T-helper 2 cell treated with Interferon-gamma antibody and Interleukin-4, amounts not matched to agents 5 μg/mL and 100 μg/mL, for 36 hours (primary cell): Measurements from ENCODE around the gene ARHGEF7.

Experiments used
- DNase-seq: peaks from one replicate; pipeline ENCODE4 v3.0.0; 2021; ENCODE audit warnings: low spot score
- H3K27ac Mint-ChIP-seq: one replicate; pipeline ENCODE4 v1.8.0; 2021; ENCODE audit warnings: mild to moderate bottlenecking, mixed read lengths
- H3K27me3 Mint-ChIP-seq: one replicate; pipeline ENCODE4 v1.8.0; 2021; ENCODE audit warnings: low read depth, mixed read lengths
- H3K36me3 Mint-ChIP-seq: one replicate; pipeline ENCODE4 v1.8.0; 2021; ENCODE audit warnings: low read depth, mixed read lengths
- H3K4me1 Mint-ChIP-seq: one replicate; pipeline ENCODE4 v1.8.0; 2021; ENCODE audit warnings: low read depth, mixed read lengths
- H3K4me3 Mint-ChIP-seq: one replicate; pipeline ENCODE4 v1.8.0; 2022; ENCODE audit warnings: mild to moderate bottlenecking, moderate library complexity, mixed read lengths
- H3K9me3 Mint-ChIP-seq: one replicate; pipeline ENCODE4 v1.8.0; 2021; ENCODE audit warnings: mixed read lengths

The ARHGEF7 gene

DNA sequence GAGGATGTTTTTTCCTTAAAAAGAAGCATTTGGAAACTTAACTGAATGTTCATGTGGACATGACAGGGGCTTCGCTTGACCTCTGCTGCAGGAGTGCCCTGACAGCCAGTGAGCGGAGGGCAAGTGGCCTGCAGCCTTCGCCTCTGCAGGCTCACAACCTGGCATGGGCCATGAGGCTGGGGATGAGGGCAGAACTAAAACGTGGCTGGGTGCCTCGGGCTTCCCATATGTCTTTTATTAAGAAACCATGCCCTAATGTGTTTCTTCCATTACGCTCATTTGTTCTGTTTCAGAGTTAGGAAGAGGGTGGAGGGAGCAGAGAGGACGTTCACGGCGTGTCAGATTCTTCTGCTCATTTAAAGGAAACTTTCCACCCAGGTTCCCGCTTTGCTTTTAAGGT, 2.9 kb downstream of the ARHGEF7 start:
- H3K9me3 Mint-ChIP-seq, result no peaks in the 10 kb centered on the region
- H3K4me3 Mint-ChIP-seq, result no peak overlapping the region
- no peak overlapping the region for H3K27ac Mint-ChIP-seq

DNA sequence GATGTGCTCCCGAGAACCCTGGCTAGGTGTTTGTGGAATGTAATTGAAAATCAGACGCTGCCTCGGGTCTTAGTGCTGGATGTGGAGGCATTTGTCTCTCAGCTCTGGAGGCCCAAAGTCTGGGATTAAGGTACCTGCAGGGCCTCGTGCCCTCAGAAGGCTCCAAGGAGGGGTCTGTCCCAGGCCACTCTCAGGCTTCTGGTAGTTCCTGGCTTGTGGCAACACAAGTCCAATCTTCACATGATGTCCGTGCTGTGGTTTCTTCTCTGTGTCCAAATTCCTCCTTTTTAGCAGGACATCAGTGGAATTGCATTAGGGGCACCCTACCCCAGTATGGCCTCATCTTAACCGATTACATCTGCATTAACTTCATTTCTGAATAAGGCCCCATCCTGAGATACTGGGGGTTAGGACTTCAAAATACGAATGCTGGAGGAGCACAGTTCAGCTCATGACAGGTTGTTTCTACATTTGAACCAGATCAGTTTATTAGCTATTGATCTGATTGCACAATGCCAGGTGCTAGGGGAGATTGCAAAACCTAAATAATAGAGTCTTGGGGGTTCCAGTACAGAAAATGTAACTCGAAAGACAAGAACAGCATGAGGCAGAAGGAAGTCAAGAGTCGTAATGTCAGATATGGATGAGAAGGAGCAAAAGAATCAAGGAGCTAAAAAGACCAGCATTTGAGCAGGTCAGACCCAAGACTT, 3.9 kb downstream of the ARHGEF7 start:
- H3K9me3 Mint-ChIP-seq, result no peaks in the 10 kb centered on the region
- H3K4me1 Mint-ChIP-seq, result peaks cover 7% of the 10 kb centered on the region
- no peak overlapping the region for H3K27ac Mint-ChIP-seq
- H3K4me3 Mint-ChIP-seq, result no peak overlapping the region
- DNase-seq, result no peak
- H3K36me3 Mint-ChIP-seq, result no peaks in the 10 kb centered on the region
- H3K27me3 Mint-ChIP-seq, result peaks cover 61% of the 10 kb centered on the region

More for the DNA sequence above, 2.9 kb downstream of the ARHGEF7 start:
- Mint-ChIP-seq H3K4me1 (peaks cover 8% of the 10 kb centered on the region), H3K36me3 (no peaks in the 10 kb centered on the region), H3K27me3 (peaks cover 69% of the 10 kb centered on the region)
- no peak for DNase-seq

DNA sequence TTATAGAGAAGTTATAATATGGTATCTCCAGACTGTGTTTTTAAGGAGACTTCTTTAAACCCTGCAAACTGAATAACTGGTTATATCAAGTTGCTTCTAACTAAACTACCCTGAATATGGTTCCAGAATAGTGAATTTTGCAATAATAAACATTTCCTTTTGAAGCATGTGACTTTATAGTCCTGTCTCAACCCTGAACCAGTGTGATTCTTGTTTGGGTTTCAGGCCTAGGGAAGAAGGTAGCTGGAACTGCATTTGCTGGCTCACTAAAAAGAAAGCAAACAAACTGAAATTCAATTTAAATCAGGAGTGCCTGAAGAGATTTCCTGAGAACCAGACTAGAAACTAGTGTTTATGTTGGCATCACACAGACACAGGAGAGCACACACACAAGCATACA, 4.9 kb downstream of the ARHGEF7 start:
- no peak overlapping the region for H3K27ac Mint-ChIP-seq
- no peaks in the 10 kb centered on the region for H3K36me3 Mint-ChIP-seq
- peaks cover 4% of the 10 kb centered on the region for H3K4me1 Mint-ChIP-seq
- no peaks in the 10 kb centered on the region for H3K9me3 Mint-ChIP-seq
- no peak overlapping the region for H3K4me3 Mint-ChIP-seq
- peaks cover 54% of the 10 kb centered on the region for H3K27me3 Mint-ChIP-seq
- no peak for DNase-seq

DNA sequence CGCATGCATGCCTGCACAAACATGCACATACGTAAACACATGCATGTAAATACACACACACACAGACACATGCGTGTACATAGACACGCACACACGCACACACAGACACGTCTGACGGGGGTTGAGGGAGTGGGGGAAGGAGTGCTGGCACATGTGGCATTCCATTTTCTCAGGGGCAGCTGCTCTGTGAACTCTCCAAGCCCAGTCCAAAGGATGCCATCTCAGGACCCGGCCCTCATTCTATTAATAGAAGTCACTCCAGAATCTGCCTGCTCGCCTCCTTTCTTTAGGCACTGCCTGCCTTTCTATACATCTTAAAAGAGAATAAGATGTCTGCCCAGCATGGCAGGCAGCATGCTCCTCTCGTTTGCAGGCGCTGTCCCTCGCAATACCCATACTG, 5.3 kb downstream of the ARHGEF7 start:
- DNase-seq, result no peak
- Mint-ChIP-seq H3K4me1 (peaks cover 4% of the 10 kb centered on the region), H3K4me3 (no peak overlapping the region), H3K27ac (no peak overlapping the region), H3K36me3 (no peaks in the 10 kb centered on the region), H3K27me3 (peaks cover 54% of the 10 kb centered on the region), H3K9me3 (no peaks in the 10 kb centered on the region)

DNA sequence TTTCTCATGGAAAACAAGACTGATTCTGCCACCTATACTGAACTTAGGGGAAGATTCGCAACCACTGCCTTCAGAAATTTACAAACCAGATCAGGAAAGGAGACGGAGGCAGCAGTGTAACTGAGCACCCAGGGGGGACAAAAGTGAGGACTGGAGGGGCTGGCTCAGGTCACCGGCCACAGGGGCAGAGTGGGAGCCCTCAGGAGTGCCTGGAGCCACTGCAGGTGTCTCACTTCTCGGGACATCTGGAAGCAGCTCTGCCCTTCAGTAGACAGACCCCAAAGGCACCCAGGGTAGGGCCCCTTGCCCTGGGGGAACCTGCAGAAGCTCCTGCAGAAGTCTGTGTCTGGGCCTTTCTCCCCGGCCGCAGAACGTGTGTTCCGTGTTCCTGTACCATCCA, 5.8 kb downstream of the ARHGEF7 start:
- no peak overlapping the region for H3K27ac Mint-ChIP-seq

DNA sequence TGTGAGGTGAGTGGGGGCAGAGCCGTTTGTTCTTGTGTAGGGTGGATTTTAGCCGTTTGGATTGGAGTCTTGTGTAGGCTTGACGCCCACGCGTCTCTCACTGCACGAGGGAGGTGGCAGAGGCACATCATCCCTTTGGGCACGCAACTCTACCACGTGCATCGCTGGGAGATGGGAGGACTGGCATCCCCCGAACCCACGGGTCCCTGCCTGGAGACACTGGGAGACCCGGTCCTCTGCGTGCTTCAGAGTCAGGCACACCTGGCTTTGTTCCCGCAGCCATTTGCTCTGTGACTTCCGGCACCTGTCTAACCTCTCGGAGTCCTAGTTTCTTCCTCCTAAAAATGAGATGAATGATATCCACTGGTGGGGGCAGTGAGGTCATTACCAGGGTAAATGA, 6.4 kb downstream of the ARHGEF7 start:
- no peaks in the 10 kb centered on the region for H3K4me1 Mint-ChIP-seq
- no peak overlapping the region for H3K27ac Mint-ChIP-seq
- no peak overlapping the region for H3K4me3 Mint-ChIP-seq
- DNase-seq, result no peak
- no peaks in the 10 kb centered on the region for H3K36me3 Mint-ChIP-seq
- H3K27me3 Mint-ChIP-seq, result peaks cover 48% of the 10 kb centered on the region
- no peaks in the 10 kb centered on the region for H3K9me3 Mint-ChIP-seq

More for the DNA sequence above, 5.8 kb downstream of the ARHGEF7 start:
- DNase-seq, result no peak
- Mint-ChIP-seq H3K4me1 (peaks cover 4% of the 10 kb centered on the region), H3K36me3 (no peaks in the 10 kb centered on the region), H3K9me3 (no peaks in the 10 kb centered on the region), H3K27me3 (peaks cover 53% of the 10 kb centered on the region), H3K4me3 (no peak overlapping the region)

DNA sequence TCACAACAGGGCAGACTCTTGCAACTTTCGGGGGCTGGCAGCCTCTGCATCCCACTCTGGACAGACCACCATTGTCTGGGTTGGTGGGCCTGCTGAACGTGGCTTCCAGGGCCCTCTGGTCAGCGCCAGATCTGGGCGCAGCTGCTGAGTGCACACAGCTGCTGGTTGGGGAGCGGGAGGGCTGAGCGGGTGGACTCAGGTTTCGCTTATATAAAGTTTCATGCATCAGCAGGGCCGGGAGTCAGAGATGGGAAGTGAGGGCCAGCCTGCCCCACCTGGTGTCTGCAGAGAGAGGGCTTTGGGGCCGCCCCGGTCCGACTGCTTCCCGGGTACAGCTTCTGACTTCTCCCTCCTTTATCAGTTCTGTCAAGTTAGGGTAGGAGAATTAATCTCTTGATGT, 6.9 kb downstream of the ARHGEF7 start:
- no peak overlapping the region for H3K27ac Mint-ChIP-seq
- no peaks in the 10 kb centered on the region for H3K36me3 Mint-ChIP-seq
- H3K4me3 Mint-ChIP-seq, result no peak overlapping the region
- no peaks in the 10 kb centered on the region for H3K4me1 Mint-ChIP-seq
- peaks cover 48% of the 10 kb centered on the region for H3K27me3 Mint-ChIP-seq
- DNase-seq, result no peak
- H3K9me3 Mint-ChIP-seq, result no peaks in the 10 kb centered on the region

DNA sequence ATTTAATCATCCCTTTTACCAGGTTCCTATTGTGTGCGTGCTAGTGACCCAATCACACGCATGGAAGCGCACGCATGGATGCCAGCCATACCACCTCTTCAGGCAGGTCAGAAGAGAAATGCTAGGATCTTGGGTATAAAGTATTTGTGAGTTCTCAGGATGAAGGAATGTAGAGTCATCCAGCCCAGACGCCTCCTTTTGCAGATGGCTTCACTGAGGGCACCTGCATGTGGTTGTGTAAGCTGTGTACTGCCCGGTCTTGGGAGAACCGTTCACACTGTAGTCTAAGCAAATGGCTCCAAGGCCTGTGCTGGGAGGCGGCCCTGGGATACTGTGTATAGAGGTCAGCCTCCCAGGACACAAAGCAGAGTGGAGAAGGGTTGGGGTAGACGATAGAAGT, 7.5 kb downstream of the ARHGEF7 start:
- Mint-ChIP-seq H3K4me3 (no peak overlapping the region), H3K9me3 (no peaks in the 10 kb centered on the region), H3K36me3 (no peaks in the 10 kb centered on the region), H3K27ac (no peak overlapping the region), H3K27me3 (peaks cover 43% of the 10 kb centered on the region), H3K4me1 (no peaks in the 10 kb centered on the region)
- DNase-seq, result no peak

DNA sequence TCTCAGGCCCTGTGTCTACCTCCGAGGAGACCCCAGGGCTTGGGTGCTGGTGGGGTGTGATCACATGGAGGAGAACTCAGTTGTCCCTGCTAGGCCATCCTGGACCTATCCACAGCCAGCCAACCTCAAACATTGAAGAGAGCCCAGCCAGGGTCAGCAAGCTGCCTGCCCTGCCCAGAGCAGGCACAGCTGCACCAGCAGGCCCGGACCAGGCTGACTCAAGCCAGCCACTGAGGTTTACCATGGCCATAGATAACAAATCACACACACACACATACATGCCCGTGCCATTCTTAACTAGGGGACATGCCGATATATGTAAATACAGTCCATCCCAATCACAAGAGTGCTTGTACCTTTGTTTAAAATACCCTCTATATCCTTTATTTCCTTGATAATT, 8.1 kb downstream of the ARHGEF7 start:
- no peaks in the 10 kb centered on the region for H3K9me3 Mint-ChIP-seq
- no peaks in the 10 kb centered on the region for H3K4me1 Mint-ChIP-seq
- H3K4me3 Mint-ChIP-seq, result no peak overlapping the region
- no peaks in the 10 kb centered on the region for H3K36me3 Mint-ChIP-seq
- DNase-seq, result no peak
- H3K27ac Mint-ChIP-seq, result no peak overlapping the region
- H3K27me3 Mint-ChIP-seq, result peaks cover 42% of the 10 kb centered on the region

DNA sequence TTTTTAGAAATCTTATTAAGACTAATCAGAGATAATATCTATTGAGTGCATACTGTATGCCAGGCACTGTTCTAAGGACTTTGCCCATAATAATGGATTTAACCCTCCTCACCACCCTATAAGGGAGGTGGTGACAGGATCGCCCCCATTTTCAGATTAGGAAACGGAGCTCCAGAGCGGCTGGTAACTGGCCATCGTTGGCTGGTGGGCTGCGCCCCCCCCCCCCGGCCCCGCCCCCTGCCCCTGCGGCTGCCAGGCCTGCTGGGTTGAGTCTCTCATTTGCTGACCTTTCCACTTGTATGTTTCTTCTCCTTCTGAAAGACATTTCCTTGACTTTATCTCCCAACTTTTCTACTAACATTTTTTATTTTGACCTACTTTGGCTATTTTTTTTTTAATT, 8.5 kb downstream of the ARHGEF7 start:
- Mint-ChIP-seq H3K4me1 (no peaks in the 10 kb centered on the region), H3K9me3 (no peaks in the 10 kb centered on the region), H3K27me3 (peaks cover 41% of the 10 kb centered on the region), H3K27ac (no peak overlapping the region), H3K4me3 (no peak overlapping the region), H3K36me3 (no peaks in the 10 kb centered on the region)
- no peak for DNase-seq

DNA sequence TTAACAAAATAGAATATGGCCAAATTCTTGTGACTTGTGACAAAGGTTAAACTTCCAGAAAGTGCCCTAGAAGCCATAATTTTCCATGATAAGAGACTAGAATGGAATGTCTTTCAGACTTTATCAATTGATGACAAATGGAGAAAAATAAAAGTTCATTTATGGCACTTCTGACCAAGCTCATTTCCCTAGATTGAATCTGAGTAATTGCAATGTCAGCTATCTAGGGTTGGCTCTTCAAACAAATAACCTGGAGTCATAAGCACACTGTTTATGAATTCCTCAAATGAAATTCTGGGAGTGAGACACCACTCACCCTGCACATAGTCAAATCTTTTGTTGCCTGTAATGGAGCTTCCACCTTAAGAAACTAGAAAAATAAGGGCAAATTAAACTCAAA, 11.4 kb downstream of the ARHGEF7 start:
- H3K27ac Mint-ChIP-seq, result no peak overlapping the region
- H3K9me3 Mint-ChIP-seq, result no peaks in the 10 kb centered on the region
- no peak overlapping the region for H3K4me3 Mint-ChIP-seq
- no peak for DNase-seq
- peaks cover 29% of the 10 kb centered on the region for H3K27me3 Mint-ChIP-seq
- no peaks in the 10 kb centered on the region for H3K4me1 Mint-ChIP-seq
- no peaks in the 10 kb centered on the region for H3K36me3 Mint-ChIP-seq

DNA sequence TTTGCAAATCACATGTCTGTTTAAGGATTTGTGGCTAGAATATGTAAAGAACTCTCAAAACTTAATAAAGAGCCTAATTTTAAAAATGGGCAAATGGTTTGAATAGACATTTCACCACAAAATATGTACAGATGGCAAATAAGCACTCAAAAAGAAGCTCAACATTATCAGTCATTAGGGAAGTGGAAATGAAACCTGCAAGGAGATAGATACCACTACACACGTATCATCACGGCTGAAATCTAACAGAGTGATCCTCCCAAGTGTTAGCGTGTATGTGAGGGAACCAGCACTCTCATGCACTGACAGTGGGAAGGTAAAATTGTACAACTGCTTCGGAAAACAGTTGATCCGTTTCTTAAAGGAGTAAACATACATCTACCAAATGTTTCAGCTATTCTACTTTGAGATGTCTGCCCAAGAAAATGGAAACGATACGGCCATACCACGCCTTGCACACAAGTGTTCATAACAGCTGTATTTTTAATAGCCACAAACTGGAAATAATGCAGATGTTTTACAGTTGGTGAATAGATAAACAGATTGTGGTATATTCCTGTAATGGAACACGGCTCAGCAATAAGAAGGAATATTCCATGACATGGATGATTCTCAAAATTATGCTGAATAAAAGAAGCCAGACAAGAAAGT, 14.5 kb downstream of the ARHGEF7 start:
- no peak for DNase-seq
- no peaks in the 10 kb centered on the region for H3K9me3 Mint-ChIP-seq

DNA sequence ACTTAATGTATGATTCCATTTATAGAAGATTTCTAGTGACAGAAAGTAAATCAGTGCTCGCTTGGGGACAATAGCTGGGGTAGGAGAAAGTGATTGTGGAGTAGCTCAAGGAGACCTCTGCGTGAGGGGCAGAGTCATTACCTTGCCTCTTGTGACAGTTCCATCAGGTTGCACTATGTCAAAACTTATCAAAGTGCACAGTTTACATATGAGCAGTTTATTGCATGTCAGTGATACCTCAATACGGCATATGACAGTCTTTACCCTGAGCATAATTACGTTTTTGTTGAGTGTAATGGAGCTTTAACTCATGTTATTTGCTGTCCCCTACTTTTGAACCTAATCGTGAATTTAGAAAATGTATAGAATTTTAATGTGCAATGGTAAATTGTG, 15.0 kb downstream of the ARHGEF7 start:
- DNase-seq, result no peak
- Mint-ChIP-seq H3K4me1 (no peaks in the 10 kb centered on the region), H3K27me3 (peaks cover 19% of the 10 kb centered on the region), H3K4me3 (no peak overlapping the region), H3K27ac (no peak overlapping the region), H3K36me3 (no peaks in the 10 kb centered on the region), H3K9me3 (no peaks in the 10 kb centered on the region)

More for the DNA sequence above, 14.5 kb downstream of the ARHGEF7 start:
- Mint-ChIP-seq H3K27me3 (peaks cover 19% of the 10 kb centered on the region), H3K4me1 (no peaks in the 10 kb centered on the region), H3K36me3 (no peaks in the 10 kb centered on the region), H3K4me3 (no peak overlapping the region), H3K27ac (no peak overlapping the region)

DNA sequence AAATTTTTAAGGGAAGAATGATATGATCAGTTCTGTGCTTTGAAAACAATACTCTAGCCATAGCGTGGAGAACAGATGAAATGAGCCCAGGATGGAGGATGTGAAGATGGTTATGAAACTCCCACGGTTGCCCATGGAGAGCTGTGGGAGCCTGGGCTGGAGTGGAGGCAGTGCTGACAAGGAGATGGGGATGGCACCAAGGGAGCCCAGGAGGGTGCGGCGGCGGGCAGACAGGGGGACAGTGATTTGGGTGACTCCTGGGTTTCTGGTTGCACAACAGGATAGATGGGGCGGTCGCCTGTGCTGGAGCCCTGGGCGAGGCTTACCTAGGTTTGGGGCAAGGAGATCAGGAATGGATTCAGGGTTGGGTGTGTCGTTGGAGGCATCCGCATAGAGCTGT, 15.9 kb downstream of the ARHGEF7 start:
- DNase-seq, result no peak
- H3K27me3 Mint-ChIP-seq, result peaks cover 23% of the 10 kb centered on the region
- no peak overlapping the region for H3K4me3 Mint-ChIP-seq
- H3K36me3 Mint-ChIP-seq, result no peaks in the 10 kb centered on the region
- no peak overlapping the region for H3K27ac Mint-ChIP-seq
- no peaks in the 10 kb centered on the region for H3K9me3 Mint-ChIP-seq
- H3K4me1 Mint-ChIP-seq, result no peaks in the 10 kb centered on the region

DNA sequence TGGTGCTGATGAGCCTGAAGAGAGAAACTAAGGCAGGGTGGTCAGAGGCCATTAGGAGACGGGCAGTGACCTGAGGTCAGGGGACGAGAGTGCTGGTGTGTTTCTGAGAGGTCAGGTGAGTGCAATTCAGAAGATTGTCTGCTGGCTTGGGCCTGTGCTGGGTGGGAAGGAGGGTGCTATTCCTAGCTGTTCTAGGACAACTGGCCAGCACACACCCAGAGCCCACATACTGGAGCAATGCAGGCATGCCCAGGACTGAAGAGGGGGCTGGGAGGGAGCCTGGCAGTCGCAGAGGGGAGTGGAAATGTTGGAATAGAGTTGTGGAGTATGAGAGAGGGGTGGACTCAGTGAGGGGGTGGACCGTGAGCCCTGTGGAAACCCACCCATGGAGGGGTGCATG, 16.5 kb downstream of the ARHGEF7 start:
- Mint-ChIP-seq H3K9me3 (no peaks in the 10 kb centered on the region), H3K27me3 (peaks cover 25% of the 10 kb centered on the region), H3K36me3 (no peaks in the 10 kb centered on the region), H3K4me3 (no peak overlapping the region), H3K4me1 (no peaks in the 10 kb centered on the region), H3K27ac (no peak overlapping the region)
- no peak for DNase-seq
